ENCODE data around the gene KLHL12. TPM values are rescaled to one million over a fixed set of nuclear protein-coding genes. Genes with fewer than 3 reads are reported as not detected.
"Not testable (repeated sequence)": the region's sequence is repeated elsewhere in the genome, so short reads cannot be mapped to it uniquely, and the experiment has no call there.

Gene KLHL12
- total and polyA plus RNA-seq, 2 donors from 2014 or later = 27.5 to 28.2 TPM

DNA sequence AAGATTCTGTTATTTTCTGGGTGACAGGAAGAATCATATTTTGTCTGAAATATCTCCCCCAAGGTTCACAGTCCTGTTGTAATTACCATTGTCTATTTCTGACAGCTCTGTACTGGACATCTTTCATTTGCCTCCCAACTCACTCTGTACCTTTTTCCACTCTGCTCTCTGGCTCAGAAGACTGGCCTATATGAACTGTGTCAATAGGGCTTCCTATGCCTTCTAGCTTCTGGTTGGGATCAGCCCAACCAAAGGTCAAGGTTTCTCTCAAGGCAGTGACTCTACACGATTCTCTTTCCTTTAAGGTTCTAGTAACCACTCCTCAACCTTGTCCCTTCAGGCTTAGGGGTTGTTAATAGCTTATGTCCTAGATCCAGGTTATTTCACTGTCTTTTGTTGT is 17.5 kb downstream of the KLHL12 start:
- intact Hi-C loops (cut with DNase I) = no loop called here
- no peak overlapping the region for H3K27ac ChIP-seq (ENCODE audit: low read depth in 2 of 2, low read length in 2 of 2)
- no peaks in the 10 kb centered on the region for H3K4me1 ChIP-seq (ENCODE audit: control insufficient read depth in 2 of 3, insufficient read depth in 2 of 3, low read depth in 1 of 3, low read length in 3 of 3)
- no peak overlapping the region for H3K9ac ChIP-seq (ENCODE audit: low read length in 3 of 3)
- FAIRE-seq (no peak), DNase-seq (no peak)
- no peak overlapping the region for H3K4me3 ChIP-seq (ENCODE audit: low read length in 3 of 3)
- H3K36me3 ChIP-seq (ENCODE audit: control insufficient read depth in 2 of 3, insufficient read depth in 3 of 3, low read length in 3 of 3) = peaks cover 11 to 66% (median 28%) of the 10 kb centered on the region in 3 donors
- no peaks in the 10 kb centered on the region for H3K27me3 ChIP-seq (ENCODE audit: control insufficient read depth, insufficient read depth, low read length)
- TF ChIP-seq CTCF (IDR thresholded peaks at IDR 0.05; ENCODE audit: borderline replicate concordance, extremely low read depth, insufficient read depth) = no peak
- H3K9me3 ChIP-seq (ENCODE audit: control insufficient read depth in 2 of 3, insufficient read depth in 1 of 3, low read length in 3 of 3) = peaks cover 0 to 4% (median 0%) of the 10 kb centered on the region in 3 donors

GRCh38 chr1:202908998-202909397 is 18.0 kb downstream of the KLHL12 start:
- no peak for TF ChIP-seq CTCF (IDR thresholded peaks at IDR 0.05; ENCODE audit: borderline replicate concordance, extremely low read depth, insufficient read depth)
- H3K4me3 ChIP-seq (ENCODE audit: low read length in 3 of 3) = no peak overlapping the region
- DNase-seq (no peak), FAIRE-seq (no peak)
- H3K9me3 ChIP-seq (ENCODE audit: control insufficient read depth in 2 of 3, insufficient read depth in 1 of 3, low read length in 3 of 3) = peaks cover 0 to 4% (median 0%) of the 10 kb centered on the region in 3 donors
- intact Hi-C loops (cut with DNase I) = no loop called here
- H3K4me1 ChIP-seq (ENCODE audit: control insufficient read depth in 2 of 3, insufficient read depth in 2 of 3, low read depth in 1 of 3, low read length in 3 of 3) = no peaks in the 10 kb centered on the region
- no peak overlapping the region for H3K27ac ChIP-seq (ENCODE audit: low read depth in 2 of 2, low read length in 2 of 2)
- peaks cover 11 to 63% (median 27%) of the 10 kb centered on the region in 3 donors for H3K36me3 ChIP-seq (ENCODE audit: control insufficient read depth in 2 of 3, insufficient read depth in 3 of 3, low read length in 3 of 3)
- no peak overlapping the region for H3K9ac ChIP-seq (ENCODE audit: low read length in 3 of 3)
- no peaks in the 10 kb centered on the region for H3K27me3 ChIP-seq (ENCODE audit: control insufficient read depth, insufficient read depth, low read length)

- Histone ChIP-seq H3K9me3 (ENCODE audit: control insufficient read depth in 2 of 3, insufficient read depth in 1 of 3, low read length in 3 of 3) (peaks cover 0 to 4% (median 0%) of the 10 kb centered on the region in 3 donors), H3K36me3 (ENCODE audit: control insufficient read depth in 2 of 3, insufficient read depth in 3 of 3, low read length in 3 of 3) (peaks cover 2 to 34% (median 12%) of the 10 kb centered on the region in 3 donors), H3K9ac (ENCODE audit: low read length in 3 of 3) (no peak overlapping the region), H3K27me3 (ENCODE audit: control insufficient read depth, insufficient read depth, low read length) (no peaks in the 10 kb centered on the region), H3K27ac (ENCODE audit: low read depth in 2 of 2, low read length in 2 of 2) (no peak overlapping the region), H3K4me1 (ENCODE audit: control insufficient read depth in 2 of 3, insufficient read depth in 2 of 3, low read depth in 1 of 3, low read length in 3 of 3) (no peaks in the 10 kb centered on the region), H3K4me3 (ENCODE audit: low read length in 3 of 3) (no peak overlapping the region)
- FAIRE-seq = no peak
- no peak for TF ChIP-seq CTCF (IDR thresholded peaks at IDR 0.05; ENCODE audit: borderline replicate concordance, extremely low read depth, insufficient read depth)
- DNase-seq = no peak
- intact Hi-C loops (cut with DNase I) = no loop called here
Measured at GRCh38 chr1:202905331-202905730, 21.7 kb downstream of the KLHL12 start.

DNA sequence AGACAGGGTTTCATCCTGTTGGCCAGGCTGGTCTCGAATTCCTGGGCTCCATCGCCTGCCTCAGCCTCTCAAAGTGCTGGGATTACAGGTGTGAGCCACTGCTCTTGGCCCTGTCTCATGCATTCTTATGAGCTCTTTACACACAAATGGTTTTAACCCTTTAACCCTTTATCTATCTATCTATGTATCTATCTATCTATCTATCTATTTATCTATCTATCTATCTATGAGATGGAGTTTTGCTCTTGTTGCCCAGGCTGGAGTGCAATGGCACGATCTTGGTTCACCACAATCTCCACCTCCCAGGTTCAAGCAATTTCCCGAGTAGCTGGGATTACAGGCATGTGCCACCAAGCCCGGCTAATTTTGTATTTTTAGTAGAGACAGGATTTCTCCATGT is 23.2 kb downstream of the KLHL12 start:
- H3K4me3 ChIP-seq (ENCODE audit: low read length in 3 of 3); DNase-seq; H3K9ac ChIP-seq (ENCODE audit: low read length in 3 of 3); intact Hi-C loops (cut with DNase I); H3K27me3 ChIP-seq (ENCODE audit: control insufficient read depth, insufficient read depth, low read length); FAIRE-seq; H3K9me3 ChIP-seq (ENCODE audit: control insufficient read depth in 2 of 3, insufficient read depth in 1 of 3, low read length in 3 of 3); H3K27ac ChIP-seq (ENCODE audit: low read depth in 2 of 2, low read length in 2 of 2); H3K4me1 ChIP-seq (ENCODE audit: control insufficient read depth in 2 of 3, insufficient read depth in 2 of 3, low read depth in 1 of 3, low read length in 3 of 3): not testable (repeated sequence)
- H3K36me3 ChIP-seq (ENCODE audit: control insufficient read depth in 2 of 3, insufficient read depth in 3 of 3, low read length in 3 of 3) = peaks cover 2 to 20% (median 4%) of the 10 kb centered on the region in 3 donors
